B cell (primary cell): ENCODE data around the gene HIGD1A.

Source experiments
- EZH2 ChIP-seq: IDR thresholded peaks from 2 replicates; pipeline ENCODE4 v1.6.1; 2012; ENCODE audit warnings: borderline replicate concordance, low read depth, mild to moderate bottlenecking, moderate library complexity, low read length; ENCODE audit not compliant: insufficient read depth, poor library complexity, severe bottlenecking
- TF ChIP-seq, protein P1 (sequence below): fragments of 200-600 bp; IDR thresholded peaks from one replicate; pipeline ENCODE4 v1.8.0; 2022; ENCODE audit warnings: antibody characterized with exemption, mild to moderate bottlenecking

DNA sequence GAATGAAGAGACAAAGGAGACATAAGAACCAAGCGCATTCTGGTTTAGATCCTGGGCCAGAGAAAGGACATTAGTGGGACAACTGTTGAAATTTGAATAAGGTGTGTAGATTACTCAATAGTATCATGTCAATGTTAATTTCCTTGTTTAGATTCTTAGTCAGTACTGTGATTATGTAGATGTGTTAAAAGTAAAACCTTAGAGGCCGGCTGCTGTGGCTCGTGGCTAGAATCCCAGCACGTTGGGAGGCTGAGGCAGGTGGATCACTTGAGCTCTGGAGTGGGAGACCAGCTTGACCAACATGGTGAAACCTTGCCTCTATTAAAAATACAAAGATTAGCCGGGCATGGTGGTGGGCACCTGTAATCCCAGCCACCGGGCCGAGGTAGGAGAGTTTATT is 44.7 kb upstream of the HIGD1A start:
- TF ChIP-seq, protein P1, sequence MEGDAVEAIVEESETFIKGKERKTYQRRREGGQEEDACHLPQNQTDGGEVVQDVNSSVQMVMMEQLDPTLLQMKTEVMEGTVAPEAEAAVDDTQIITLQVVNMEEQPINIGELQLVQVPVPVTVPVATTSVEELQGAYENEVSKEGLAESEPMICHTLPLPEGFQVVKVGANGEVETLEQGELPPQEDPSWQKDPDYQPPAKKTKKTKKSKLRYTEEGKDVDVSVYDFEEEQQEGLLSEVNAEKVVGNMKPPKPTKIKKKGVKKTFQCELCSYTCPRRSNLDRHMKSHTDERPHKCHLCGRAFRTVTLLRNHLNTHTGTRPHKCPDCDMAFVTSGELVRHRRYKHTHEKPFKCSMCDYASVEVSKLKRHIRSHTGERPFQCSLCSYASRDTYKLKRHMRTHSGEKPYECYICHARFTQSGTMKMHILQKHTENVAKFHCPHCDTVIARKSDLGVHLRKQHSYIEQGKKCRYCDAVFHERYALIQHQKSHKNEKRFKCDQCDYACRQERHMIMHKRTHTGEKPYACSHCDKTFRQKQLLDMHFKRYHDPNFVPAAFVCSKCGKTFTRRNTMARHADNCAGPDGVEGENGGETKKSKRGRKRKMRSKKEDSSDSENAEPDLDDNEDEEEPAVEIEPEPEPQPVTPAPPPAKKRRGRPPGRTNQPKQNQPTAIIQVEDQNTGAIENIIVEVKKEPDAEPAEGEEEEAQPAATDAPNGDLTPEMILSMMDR: no peak
- TF ChIP-seq EZH2: no peak
